NCI-H2196 treated with DMSO at 0.1 percent for 48 hours (cell line): ENCODE data around the gene APC.

Source experiments
- DNase-seq: peaks from one replicate; lab custom pipeline; 2025; ENCODE audit not compliant: unreplicated experiment; lab: John Stamatoyannopoulos, UW

Gene APC

DNA sequence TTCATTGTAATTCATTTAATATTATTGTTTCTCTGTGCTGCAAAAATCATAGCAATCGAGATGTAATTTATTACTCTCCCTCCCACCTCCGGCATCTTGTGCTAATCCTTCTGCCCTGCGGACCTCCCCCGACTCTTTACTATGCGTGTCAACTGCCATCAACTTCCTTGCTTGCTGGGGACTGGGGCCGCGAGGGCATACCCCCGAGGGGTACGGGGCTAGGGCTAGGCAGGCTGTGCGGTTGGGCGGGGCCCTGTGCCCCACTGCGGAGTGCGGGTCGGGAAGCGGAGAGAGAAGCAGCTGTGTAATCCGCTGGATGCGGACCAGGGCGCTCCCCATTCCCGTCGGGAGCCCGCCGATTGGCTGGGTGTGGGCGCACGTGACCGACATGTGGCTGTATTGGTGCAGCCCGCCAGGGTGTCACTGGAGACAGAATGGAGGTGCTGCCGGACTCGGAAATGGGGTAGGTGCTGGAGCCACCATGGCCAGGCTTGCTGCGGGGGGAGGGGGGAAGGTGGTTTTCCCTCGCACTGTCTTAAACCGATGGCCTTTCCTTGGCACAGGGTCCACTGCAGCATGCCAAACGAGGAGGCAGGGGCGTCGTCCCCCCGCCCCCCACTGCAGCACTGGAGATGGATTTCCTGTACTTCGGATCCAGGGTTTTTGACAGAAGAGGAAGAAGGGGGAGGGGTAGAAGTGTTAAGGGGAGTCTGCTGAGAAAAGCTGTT is at the start of gene APC:
TSS of gene APC (plus strand) at position 423 of the 728 bp plus-strand sequence. CDS start 17,006 bp downstream, outside the sequence.
- DNase-seq, result peak; percentile 72

DNA sequence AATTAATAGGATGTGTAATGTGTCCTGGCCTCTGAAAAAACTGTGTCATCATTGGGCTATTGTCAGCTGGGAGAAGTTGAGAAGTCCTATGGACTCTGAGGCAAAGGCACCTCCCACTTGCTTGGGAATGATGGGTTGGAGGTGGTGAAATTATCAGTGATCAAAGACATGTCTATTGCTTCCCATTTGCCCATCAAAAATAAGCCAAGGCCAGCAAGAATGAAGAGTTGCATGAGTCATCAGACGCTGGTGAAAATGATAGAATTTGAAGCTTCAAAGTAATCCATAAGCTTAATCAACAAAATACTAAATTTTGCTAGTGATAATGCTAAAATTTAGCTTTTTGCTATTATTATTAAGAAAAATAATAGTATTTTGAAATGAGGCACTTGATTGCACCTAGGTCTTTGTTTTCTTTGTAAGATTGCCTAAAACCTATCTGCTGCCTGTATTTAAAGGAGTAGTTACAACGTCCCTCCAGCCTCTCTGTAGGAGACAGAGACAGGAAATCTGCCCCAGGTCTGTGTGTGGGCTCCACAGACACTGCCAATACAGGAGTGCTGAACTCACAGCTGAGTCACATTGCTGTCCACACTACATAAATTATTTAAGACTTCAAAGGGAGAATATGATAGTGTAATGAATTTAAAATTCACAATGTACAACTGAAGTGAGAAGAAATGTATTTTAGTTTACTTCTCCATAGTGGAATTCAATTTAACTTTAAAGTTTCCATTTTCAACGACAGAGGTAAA is 48.4 kb upstream of the APC start:
- DNase-seq, result no peak

DNA sequence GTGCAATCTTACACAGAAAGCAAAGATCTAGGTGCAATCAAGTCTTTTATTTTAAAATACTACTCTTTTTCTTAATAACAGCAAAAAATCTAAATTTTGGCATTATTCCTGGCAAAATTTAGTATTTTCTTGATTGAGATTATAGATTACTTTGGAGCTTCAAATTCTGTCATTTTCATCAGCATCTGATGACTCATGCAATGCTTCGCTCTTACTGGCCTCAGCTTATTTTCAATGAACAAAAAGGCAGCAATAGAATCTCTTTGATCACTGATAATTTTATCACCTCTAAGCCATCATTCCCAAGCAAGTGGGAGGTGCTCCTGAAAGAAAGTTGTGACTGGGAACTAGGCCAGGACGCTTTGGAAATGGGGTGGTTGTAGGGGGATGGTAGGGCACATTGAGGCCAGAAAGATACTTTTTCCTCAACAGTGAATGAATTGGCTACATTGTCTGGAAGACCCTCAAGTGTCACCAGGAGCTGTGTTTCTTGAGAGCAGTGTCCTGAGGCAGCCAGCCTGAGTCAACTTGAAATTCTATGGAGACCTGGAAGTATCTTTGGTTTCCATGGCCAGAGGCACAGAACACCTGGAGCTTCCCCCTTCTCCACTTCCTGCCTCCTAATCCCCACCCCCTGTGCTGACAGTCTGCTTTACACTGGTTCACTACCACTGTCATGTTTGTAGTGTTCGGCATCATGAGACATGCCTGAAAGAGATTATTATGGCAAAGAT is 46.9 kb upstream of the APC start:
- DNase-seq, result no peak

DNA sequence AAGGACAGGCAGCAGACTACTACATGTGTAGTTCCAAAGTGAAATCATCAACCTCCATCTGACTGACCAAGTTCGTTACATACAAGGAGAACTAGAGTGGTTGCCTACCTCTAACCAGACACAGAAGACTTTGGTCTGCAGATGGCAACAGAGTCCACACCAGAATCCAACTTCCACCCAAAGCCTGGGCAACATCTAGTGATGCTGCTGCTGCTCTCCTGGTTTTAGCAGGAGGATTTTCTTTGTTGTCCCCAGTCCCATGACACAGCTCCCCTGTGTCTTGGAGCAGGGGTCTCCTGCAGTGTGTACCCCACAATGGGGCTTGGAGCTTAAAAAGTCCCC is 46.4 kb upstream of the APC start:
- DNase-seq, result no peak

DNA sequence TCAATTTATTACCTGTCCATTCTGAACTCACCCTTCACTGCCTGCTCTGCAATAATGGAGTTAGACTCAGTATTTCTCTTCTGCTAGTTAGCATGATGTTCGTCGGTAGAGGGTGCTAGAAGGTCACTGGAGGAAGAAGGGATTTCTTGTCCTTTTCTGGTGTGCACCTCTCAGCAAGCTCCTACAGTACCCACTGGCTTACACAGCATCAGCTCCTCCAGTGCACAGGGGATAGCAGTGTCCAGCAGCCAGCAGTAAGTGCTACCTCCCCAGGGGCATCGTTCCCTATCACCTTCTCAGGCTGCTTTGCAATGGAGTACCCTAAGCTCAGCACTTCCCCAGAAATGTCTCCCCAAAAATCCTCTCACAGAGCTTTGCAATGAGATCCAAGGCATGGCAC is 45.9 kb upstream of the APC start:
- DNase-seq, result no peak

DNA sequence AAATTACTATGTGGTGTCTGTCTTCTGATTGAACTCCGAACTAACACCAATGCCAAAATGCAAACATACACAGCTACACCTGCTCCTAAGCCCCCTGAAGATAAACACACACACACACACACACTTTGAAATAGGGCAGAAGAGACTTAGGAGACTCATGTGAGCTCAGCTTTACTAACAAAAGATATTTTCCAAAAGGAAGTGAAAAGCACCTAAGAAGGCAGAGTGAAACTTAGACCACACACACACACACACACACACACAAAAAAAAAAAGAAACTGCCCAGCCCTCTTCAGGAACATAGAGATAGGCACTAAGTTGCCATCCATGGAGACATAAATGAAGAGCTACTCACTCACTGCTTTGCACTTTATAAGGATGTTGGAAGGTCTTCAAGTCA is 45.2 kb upstream of the APC start:
- DNase-seq, result no peak

DNA sequence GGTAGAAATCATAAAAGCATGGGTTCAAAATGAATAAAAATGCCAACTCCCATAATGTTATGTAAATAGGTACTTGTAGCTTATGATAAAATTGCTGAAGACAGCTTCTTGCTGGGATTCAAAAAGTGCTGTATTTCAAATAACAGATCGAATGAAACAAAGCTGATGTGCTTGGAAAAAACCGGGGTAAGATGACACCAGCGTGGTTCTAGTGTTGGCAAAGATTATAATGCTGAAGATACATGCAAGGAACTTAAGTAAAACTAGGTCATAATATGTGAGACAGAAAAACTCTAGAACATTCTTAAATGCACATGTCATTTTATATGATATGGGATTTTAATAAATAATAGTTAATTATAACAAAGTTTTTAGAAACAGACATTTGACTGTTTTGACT is 44.4 kb upstream of the APC start:
- DNase-seq, result no peak

DNA sequence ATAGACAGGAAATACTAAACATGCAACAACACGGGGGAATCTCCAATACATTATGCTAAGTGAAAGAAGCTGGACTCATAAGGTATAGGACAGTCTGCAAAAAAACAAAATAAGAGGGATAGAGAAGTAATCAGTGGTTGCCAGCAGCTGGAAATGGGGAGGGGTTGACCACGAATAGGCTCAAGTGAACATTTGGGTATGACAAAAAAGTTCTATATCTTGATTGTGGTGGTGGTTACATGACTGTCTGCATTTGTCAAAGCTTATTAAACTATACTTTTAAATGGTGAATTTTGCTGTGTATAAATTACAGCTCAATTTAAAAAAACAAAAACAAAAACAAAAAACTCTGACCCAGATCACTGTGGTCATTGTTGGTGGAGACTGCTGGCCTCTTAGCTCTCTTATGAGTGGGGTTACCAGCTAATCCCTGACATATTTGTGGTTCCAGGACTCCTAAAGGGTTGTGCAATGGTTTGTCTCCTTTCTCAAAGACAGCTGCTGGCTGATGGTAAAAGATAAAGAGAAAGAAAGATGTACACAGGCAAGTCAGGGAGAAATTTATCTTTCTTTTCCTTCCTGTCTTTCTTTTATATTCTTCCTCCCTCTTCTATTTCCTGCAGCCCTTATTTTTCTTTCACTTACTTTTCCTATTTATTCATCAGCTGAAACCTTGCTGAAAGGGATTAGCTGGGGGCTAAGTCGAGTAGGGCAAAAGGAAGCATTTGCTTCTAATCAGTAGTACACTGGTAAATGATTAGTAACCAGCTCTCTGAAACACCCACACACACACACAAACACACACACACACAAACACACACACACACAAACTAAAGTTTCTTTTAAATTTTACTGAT is 42.6 kb upstream of the APC start:
- DNase-seq, result no peak

DNA sequence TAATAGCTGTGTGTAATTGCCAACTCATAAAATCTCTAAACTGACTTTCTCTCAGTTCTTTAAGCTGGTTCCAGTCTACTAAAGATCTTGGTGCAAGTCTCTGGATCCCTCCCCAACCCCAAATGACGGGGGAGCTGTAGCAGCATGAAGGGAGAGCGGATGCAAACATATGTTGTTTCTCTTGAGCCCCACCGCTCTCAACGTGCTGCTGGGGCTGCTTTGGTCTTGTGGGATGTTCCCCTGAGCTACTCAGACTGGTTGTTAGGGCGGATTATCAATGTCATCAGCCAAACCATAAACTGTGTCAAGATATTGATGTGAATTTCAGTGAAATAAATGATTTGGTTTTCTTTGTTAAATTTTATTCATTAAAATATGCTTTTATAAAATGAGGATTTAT is 40.9 kb upstream of the APC start:
- no peak for DNase-seq

DNA sequence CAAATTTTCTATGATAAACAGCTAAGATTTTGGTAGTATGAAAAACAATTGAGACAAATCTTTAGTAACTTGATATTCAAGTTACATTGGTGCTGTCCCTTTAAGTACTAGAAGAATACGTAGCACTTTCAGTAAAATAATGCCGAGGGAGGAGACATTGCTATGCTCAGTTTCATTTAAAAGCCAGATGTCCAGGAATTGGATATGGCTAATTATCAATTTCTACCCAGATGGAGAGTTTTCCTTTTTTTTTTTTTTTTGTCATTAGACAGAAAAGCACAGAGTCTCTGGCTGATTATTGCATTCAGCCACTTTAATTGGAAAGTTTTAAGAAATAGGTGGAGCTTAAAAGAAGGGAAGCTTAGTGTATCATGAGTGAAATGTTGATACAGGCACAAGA is 40.4 kb upstream of the APC start:
- DNase-seq, result no peak

DNA sequence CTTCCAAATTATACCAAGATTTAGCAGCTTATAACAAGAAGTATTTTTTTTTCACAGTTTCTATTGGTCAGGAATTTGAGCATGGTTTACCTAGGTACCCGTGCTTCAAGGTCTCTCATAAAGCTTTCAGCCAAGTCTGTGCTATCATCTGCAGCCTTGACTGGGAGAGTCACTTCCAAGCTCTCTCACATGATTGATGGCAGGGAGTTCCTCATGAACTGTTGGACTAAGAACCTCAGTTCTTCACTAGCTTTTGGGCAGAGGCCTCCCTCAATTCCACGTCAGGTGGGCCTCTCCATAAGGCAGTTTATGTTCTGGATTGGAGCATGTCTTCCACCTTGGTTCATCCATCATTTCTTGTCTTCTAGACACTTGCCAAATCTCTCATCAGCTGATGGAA is 39.9 kb upstream of the APC start:
- no peak for DNase-seq

DNA sequence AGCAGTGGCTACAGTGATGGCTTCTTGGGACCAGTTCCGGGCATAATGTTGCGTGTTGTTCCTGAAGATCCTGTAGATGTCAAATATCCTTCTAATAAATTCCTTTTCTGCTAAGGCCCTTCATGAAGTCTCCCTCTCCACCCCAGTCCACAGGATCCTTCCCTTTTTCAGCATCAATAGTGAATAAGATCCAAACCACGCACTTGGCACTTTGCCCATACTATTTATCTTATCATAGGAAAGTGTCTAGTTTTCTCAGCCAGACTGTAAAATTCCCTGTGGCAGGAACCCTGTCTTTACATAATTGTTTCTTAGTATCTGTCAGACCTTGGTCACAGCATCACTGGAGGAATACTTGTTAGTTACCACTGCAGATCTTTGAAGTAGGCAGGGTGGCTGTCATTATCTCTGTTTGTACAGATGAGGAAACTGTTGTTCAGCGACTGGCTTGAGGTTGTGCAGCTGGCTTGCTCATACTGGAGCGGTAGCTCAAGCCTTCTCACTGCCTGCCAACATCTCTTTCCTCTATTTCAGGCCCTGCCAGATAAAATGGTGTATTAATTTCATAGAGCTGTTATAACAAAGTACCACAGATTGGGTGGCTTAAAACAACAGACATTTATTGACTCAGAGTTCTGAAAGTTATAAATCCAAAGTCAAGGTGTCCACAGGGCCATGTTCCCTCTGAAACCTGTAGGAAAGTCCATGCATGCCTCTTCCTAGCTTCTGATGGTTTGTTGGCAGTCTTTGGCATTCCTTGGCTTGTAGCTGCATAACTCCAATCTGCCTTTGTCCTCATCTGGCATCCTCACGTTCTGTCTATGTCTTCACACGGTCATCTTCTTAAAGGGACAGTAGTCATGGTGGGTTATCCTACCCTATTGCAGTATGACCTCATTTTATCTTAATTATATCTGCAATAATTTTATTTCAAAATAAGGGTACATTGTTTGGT is 33.5 kb upstream of the APC start:
- DNase-seq, result peak; percentile 19

DNA sequence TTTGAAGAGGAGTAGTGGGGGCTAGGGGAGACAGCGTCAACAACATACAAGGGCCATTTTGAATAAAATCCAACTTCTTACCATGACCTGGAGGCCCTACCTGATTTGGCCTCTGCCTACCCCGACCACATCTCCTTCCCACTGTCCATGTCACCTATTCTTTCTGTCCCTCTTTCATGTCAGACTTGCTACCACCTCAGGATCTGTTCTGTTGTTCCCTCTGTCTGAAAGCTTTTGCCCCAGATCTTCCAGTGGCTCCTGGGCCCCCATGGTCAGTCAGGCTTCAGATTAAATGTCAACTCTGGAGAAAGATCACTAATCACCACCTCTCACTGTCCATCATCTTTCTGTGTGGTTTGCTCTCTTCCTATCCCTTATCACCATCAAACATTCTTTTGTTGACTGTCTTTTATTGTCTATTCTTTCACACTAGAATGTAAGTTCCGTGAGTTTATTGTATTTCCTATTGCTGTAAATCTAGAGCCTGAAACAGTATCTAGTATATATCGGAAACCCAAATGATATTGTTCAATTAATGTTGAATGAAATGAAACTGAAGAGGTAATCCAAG is 31.2 kb upstream of the APC start:
- no peak for DNase-seq

DNA sequence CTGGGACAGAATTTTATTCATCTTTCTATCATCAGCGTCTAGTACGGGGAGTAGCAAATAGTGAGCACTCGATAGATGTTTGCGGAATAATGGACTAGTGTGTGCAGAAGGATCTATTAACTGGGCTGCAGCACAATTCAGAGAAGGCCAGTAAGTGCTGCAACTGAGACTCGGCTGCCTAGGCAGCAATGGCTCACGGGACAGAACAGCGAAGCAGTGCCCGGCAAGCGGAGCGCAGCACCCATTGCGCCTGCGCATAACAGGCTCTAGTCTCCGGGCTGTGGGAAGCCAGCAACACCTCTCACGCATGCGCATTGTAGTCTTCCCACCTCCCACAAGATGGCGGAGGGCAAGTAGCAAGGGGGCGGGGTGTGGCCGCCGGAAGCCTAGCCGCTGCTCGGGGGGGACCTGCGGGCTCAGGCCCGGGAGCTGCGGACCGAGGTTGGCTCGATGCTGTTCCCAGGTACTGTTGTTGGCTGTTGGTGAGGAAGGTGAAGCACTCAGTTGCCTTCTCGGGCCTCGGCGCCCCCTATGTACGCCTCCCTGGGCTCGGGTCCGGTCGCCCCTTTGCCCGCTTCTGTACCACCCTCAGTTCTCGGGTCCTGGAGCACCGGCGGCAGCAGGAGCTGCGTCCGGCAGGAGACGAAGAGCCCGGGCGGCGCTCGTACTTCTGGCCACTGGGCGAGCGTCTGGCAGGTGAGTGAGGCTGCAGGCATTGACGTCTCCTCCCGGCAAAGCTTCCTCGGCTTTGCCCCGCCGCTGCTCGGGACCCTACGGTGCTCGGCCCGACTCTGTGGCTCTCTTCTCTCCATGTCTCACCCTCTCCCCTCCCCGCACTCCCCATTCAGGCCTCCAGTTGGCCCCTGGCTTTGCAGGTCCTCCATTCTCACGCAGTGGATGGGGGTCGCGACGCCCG is 30.2 kb upstream of the APC start:
- peak; percentile 99 for DNase-seq

DNA sequence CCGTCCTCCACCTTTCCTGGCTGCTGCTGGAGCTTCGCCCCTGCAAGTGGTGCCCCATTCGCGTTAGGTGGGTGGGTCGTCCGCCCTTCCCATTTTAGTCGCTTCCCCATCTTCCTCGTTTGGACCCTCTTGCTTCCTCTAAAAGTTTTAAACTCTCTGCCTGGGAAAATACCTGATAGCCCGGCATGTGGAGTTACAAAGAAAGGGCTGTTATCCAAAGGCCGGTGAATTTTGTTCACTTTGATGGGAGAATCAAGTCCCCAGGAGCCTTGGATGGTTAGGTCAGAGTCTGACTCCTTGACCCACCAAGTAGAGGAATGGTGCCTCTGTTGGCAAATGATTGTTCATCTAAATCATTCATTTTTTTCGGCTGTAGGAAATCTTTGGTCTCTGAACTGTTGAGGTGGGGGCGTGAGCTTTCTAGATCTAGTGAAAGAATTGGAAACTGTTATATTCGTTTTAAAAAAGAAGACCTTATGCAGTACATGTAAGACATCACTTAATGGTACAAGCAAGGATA is 29.5 kb upstream of the APC start:
- DNase-seq, result no peak

DNA sequence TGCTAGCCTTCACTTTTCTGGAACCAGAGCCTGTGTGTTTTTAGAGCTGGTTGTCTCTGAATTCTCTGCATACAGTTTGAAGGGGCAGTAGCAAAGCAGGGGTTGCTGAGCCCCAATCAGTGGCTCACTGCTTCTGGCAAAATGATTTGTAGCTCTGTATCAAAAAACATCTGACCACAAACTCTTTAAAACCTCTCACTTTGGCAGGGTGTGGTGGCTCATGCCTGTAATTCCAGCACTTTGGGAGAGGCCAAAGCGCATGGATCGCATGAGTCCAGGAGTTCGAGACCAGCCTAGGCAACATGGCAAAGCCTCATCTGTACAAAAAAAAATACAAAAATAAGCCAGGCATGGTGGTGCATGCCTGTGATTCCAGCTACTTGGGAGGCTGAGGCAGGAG is 28.3 kb upstream of the APC start:
- no peak for DNase-seq

DNA sequence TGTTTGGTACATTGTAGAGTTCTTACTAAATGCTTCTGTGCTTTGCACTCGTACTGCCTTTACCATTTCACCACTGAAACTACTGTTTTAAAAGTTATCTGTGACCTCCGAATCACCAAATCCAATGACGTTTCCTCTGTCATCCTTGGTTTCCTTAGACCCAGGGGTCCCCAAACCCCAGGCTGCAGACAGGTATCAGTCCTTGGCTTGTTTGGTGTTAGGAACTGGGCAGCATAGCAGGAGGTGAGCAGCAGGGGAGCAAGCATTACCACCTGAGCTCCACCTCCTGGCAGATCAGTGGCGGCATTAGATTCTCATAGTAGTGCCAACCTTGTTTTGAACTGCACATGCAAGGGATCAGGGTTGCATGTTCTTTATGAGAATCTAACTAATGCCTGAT is 26.8 kb upstream of the APC start:
- no peak for DNase-seq

DNA sequence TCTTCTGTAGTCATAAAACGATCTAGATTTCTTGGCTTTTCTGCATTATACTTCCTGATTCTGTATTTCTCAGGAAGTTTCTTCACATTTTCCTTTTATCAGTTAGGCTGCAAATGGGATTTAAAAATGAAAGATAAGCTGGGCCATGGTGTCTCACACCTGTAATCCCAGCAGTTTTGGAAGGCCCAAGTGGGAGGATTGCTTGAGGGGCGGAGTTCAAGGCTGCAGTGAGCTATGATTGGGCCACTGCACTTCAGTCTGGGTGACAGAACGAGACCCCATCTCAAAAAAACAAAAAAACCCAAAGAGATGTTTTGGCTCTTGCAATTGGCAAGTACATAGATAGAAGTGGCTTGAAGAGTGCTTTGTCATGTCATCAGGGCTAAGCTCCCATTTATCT is 26.2 kb upstream of the APC start:
- no peak for DNase-seq
